GM19395 (cell line): ENCODE results near the gene ENPP7.

Experiments
- ATAC-seq: cut with Tn5 transposase; IDR thresholded peaks from one replicate; pipeline ENCODE4 v1.9.1; 2021; ENCODE audit warnings: mild to moderate bottlenecking, moderate library complexity; ENCODE audit not compliant: unreplicated experiment

ENPP7 gene

DNA sequence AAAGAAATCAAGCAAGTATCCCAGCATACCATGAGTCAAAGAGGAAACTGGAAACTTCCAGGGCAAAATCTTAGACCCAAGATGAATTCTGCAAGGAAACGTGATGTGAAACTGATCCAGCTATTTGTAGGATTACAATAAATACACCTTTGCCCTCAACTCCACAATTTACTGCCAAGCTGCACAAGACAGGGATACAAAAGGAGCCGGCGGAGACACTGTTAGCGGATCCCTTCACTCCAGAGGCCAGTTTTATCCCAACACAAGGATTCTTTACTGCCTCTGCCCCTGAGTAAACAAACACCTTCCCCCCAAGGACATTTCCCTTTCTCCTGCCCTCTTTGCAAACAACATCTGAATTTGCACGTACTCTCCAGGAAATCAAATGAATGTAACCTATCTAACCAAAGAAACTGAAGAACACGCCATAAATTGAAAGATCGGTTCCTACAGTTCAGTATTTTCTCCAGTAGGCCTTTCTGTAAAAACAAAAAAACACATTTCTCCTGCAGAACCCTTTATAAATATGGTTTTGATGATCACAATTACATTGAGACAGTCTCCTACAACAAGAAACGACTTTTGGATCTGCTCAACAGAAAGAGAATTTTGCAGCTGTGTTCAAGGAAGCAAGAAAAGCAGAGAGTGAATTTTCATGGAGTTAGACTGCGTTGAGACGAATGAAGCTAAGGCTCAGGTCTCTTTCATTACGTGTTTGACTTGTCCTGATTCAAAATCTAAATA lies 45.8 kb downstream of the ENPP7 start:
- no peak for ATAC-seq

GRCh38 chr17:79777120-79777893 lies 46.6 kb downstream of the ENPP7 start:
- ATAC-seq, result no peak

- ATAC-seq, result peak; percentile 45
Observed at GRCh38 chr17:79777894-79778503, 47.3 kb downstream of the ENPP7 start, which contains the start of gene CBX2. CBX2 (plus strand) TSS chr17:79778148; CDS start chr17:79778236, 88 bp downstream.

DNA sequence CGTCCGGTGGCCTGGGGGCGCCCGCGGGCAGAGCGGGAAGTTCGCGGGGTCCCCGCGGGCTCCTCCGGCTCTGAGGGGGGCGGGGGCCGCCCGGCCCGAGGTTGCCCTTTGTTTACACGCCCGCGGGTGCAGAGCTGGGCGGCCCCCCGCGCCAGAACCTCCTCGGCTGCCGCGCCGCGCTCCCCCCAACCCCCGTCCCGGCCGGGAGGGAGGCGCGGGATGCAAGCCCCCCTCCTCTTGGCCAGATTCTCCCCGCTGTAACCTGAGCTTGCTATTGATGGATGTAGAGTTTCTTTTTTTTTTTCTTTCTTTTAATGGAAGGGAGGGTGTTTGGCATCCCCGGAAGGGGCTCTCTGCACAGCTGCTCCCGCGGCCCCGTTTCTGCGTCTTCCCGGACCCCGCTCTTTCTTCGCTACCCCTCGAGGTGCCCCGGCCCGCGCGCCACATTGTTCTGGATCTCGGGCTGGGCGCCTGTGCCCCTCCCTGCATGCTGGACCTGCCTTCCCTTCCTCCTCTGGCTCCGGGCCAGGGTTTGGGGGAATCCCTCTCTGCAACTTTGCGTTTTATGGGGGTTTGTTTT lies 47.9 kb downstream of the ENPP7 start:
- ATAC-seq, result no peak

DNA sequence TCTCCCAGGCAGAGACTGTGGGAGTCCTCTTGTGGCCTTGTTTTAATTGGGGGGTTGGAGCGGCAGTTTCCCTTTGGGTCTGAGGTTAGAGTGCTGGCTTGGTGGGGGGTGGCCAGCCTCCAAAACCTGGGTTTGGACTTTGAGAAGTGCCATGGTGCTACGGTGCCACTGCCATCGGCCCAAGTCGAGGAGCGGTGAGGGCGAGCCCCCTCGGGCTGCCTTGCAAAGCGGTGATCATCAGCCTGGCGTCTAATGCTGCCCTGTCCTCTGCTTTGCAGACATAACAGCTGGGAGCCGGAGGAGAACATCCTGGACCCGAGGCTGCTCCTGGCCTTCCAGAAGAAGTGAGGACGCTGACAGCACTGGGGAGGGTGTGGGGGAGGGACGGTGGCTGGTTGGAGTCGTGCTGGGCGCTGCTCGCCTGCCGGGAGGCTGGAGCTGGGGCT lies 48.4 kb downstream of the ENPP7 start:
- no peak for ATAC-seq

DNA sequence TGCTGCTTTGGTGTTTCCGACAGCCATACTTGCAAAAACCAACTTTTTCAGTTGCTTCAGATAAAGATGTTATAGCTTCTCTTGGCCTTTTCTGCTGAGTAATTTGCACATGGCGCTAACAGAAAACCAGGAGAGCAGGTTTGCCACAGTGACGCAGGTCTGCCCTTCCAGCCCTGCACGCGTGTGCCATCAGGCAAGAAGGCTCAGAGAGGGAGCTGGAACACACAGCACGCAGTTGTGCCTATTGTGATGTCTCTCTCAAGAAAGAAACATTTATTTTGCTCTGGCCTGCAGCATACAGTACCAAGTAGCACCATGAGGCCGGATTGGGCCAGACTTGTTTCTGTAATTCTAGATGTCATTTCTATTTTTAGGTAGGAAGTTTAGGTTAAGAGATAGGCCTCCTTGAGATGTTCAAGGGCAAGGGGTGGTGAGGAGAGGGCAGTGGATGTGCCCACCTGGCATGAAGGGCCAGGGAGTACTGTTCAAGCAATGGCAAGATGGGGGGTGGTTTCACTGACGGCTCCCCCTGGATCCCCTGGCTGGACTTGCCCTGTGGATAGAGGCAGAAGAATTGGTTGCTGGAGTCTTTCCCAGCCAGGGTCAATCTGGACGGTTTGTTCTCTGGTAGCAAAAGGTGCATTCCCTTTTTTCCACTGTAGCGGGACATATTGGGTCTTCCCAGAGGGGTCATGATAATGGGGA lies 49.1 kb downstream of the ENPP7 start:
- ATAC-seq, result no peak

DNA sequence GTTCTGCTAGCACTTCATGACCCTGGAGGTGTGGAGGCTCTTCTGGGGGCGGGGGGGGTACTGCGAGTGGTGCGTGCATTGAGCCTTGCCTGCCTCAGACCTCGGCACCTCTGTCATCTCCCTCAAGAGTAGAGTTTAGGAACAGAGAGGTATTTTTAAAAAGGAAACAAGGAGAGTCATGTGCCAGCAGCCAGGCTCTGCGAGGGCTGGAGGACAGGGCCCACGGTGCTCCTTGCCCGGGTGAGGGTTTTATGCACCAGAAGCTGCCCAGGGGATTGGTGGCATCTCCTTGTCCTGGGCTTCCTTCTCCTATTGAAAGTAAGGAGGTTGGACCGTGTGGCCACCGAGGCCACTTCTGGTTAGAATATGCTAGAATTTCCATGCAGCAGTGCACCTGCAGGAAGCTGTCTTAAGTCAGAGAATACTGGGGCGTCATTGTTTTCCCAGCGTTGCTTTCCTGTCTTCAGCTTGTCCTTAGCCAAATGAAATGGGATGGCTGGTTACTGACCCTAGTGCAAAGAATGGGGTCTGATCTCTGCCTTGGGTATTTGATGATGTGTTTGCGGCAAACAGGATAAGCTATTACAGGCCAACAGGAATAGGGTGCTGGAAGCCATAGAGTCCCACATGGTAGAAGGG lies 50.4 kb downstream of the ENPP7 start:
- ATAC-seq, result no peak

- no peak for ATAC-seq
Observed at GRCh38 chr17:79781736-79782575, 51.2 kb downstream of the ENPP7 start.

- no peak for ATAC-seq
Observed at GRCh38 chr17:79783891-79784290, 53.1 kb downstream of the ENPP7 start.

- ATAC-seq, result no peak
Observed at GRCh38 chr17:79784353-79785016, 53.7 kb downstream of the ENPP7 start.

GRCh38 chr17:79785017-79785899 lies 54.5 kb downstream of the ENPP7 start:
- no peak for ATAC-seq

DNA sequence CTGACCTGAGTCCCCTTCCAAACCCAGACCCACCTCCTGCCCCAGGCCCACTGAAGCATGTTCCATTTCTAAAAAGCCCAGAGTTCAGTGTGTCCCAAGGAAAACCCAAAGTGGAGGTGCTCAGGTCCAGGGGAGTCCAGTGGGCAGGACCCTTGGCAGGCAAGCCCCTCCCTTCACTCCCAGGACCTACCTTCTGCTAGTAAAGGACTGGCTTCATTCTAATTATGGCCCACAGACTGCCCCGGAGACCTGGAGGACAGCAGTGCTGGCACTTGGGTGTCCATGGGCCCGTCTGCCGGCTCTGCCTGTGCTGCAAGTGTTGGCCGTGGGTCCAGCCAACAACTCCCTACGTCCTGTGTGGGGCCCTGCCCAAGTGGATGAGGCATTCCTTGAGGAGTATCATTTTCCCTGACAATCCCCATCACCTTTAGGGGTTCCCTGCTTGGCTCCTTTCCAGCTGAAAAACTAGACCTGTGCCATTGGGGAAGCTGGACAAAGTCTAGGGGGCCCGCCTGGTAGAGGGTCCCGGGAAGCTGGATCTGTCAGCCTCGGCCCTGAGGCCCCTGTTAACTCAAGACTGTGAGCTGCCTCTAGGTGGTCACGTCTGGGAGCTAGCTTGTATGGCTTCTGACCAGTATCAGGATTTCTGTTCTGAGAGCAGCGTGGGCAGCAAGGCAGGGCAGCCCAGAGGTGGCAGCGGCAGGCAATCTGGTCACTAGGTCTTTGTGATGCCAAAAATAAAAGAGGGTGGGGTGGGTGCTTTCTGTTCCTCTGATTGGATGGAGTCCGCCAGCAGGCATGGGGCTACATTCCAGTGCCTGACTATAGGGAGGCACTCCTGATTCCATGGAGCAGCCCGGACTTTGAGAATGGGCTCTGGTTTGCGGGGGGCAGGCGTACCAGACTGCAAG lies 55.4 kb downstream of the ENPP7 start:
- ATAC-seq, result no peak

- ATAC-seq, result no peak
Observed at GRCh38 chr17:79786930-79787643, 56.3 kb downstream of the ENPP7 start.

DNA sequence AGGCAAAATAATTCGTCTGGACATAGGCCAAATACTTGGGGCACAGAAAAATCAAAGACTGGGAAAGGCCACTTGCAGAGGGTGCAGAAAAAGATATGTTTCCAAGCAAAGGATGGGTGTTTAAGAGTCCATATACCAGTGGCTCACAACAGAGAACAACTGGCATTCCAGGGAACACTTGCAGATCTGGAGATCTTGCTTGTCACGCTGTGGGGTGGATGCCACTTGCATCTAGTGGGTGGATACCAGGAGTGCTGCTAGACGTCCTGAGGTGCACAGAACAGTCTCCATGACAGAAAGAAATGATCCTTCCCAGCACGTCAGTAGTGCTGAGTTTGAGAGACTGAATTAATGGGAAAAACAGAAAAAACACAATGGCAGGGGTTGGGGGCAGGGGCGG lies 57.7 kb downstream of the ENPP7 start:
- no peak for ATAC-seq

DNA sequence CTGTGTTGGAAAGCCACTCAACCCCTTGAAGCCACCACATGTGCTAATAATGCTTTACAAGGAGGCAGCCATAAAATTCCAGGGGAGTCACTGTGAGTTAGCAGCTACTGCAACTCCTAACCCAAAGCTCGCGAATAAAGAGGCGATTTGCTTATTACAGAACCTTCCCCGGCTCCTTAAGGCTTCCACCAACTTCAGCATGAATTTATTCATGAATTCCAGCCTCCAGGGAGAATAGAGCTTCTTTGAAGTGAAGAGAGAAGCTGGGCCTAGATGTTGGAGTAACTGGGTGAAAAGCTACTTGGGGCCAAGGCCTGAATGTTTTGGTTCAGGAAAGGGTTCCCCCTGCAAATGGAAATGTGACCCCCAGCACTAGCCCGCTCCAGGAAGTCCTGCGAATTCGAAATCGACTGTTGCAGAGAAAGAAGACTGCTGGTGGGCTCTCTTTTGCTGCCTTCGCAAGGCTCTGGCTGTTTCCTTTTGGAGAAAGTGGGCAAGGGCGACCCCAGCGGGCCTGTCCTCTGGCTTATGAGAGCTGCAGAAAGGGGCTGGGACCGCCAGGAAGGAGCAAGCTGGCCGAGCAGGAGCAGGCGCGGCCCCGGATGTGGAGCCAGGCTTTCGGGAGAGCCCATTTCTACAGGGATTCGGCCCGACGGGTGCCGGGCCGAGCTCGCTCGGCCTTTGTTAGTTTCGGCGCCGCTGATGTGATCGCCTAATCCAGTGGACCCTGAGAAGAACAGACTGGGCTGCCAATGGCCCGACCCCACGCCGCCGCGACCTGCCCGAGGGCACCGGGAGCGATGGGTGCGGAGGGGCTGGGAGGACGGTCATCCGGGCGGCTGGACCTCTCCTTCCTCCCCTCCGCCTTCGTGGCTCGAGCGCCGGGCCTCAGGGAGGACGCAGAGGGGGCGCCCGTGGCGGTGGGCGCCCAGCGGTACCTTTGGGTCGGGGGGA lies 58.5 kb downstream of the ENPP7 start:
- no peak for ATAC-seq
